ENCODE results near the gene PDZD11. TPM values are rescaled to one million over a fixed set of nuclear protein-coding genes. Genes with fewer than 3 reads are reported as not detected.
"Not testable (repeated sequence)": the region's sequence is repeated elsewhere in the genome, so short reads cannot be mapped to it uniquely, and the experiment has no call there.

PDZD11 gene
- total RNA-seq, result 27.1 TPM
- polyA plus RNA-seq, result 41.8 TPM

- Histone ChIP-seq H3K4me1 (ENCODE audit: insufficient read depth) (no peaks in the 10 kb centered on the region), H3K36me3 (ENCODE audit: insufficient read depth) (peaks cover 5% of the 10 kb centered on the region), H3K4me3 (ENCODE audit: low read depth, low read length) (peak within 1 kb of the TSS; percentile 41), H3K27ac (ENCODE audit: low read depth) (peak within 1 kb of the TSS; percentile 67)
- under 1% methylated on average over 62 of the region's 62 CpGs for WGBS
- DNase-seq (ENCODE audit: extremely low spot score), result peak; percentile 54
Observed at GRCh38 chrX:70289793-70290770, at the start of gene PDZD11, which contains the start of gene KIF4A. Gene PDZD11, minus strand, starts transcription at chrX:70289927. Its CDS starts 586 bp downstream, at chrX:70289341. Gene KIF4A, plus strand, starts transcription at chrX:70290104. Its CDS starts 355 bp downstream, at chrX:70290459.

GRCh38 chrX:70338290-70338689 lies 48.6 kb upstream of the PDZD11 start:
- Histone ChIP-seq H3K36me3 (ENCODE audit: insufficient read depth) (no peaks in the 10 kb centered on the region), H3K4me3 (ENCODE audit: low read depth, low read length) (no peak overlapping the region), H3K4me1 (ENCODE audit: insufficient read depth) (no peaks in the 10 kb centered on the region), H3K27ac (ENCODE audit: low read depth) (no peak overlapping the region)
- WGBS, result 92% methylated on average over 4 of the region's 4 CpGs
- DNase-seq (ENCODE audit: extremely low spot score), result no peak

- no peak for DNase-seq (ENCODE audit: extremely low spot score)
- Histone ChIP-seq H3K4me3 (ENCODE audit: low read depth, low read length) (no peak overlapping the region), H3K4me1 (ENCODE audit: insufficient read depth) (no peaks in the 10 kb centered on the region), H3K36me3 (ENCODE audit: insufficient read depth) (no peaks in the 10 kb centered on the region), H3K27ac (ENCODE audit: low read depth) (no peak overlapping the region)
Observed at GRCh38 chrX:70336767-70337166, 47.0 kb upstream of the PDZD11 start.

- DNase-seq (ENCODE audit: extremely low spot score), result no peak
- WGBS, result 96% methylated on average over 1 of the region's 1 CpG
- no peaks in the 10 kb centered on the region for H3K4me1 ChIP-seq (ENCODE audit: insufficient read depth)
- H3K36me3 ChIP-seq (ENCODE audit: insufficient read depth), result no peaks in the 10 kb centered on the region
- H3K4me3 ChIP-seq (ENCODE audit: low read depth, low read length), result no peak overlapping the region
- no peak overlapping the region for H3K27ac ChIP-seq (ENCODE audit: low read depth)
Observed at GRCh38 chrX:70332600-70332999, 42.9 kb upstream of the PDZD11 start.

- Histone ChIP-seq H3K4me3 (ENCODE audit: low read depth, low read length) (no peak overlapping the region), H3K27ac (ENCODE audit: low read depth) (no peak overlapping the region), H3K4me1 (ENCODE audit: insufficient read depth) (no peaks in the 10 kb centered on the region), H3K36me3 (ENCODE audit: insufficient read depth) (no peaks in the 10 kb centered on the region)
- WGBS, result 77% methylated on average over 1 of the region's 1 CpG
- no peak for DNase-seq (ENCODE audit: extremely low spot score)
Observed at GRCh38 chrX:70331161-70331560, 41.4 kb upstream of the PDZD11 start.

GRCh38 chrX:70324326-70324725 lies 34.6 kb upstream of the PDZD11 start:
- no peaks in the 10 kb centered on the region for H3K36me3 ChIP-seq (ENCODE audit: insufficient read depth)
- no peak for DNase-seq (ENCODE audit: extremely low spot score)
- 92% methylated on average over 2 of the region's 2 CpGs for WGBS

GRCh38 chrX:70323628-70324027 lies 33.9 kb upstream of the PDZD11 start:
- not testable (repeated sequence) for H3K27ac ChIP-seq (ENCODE audit: low read depth); H3K4me3 ChIP-seq (ENCODE audit: low read depth, low read length); H3K36me3 ChIP-seq (ENCODE audit: insufficient read depth); H3K4me1 ChIP-seq (ENCODE audit: insufficient read depth); DNase-seq (ENCODE audit: extremely low spot score)
- 96% methylated on average over 6 of the region's 6 CpGs for WGBS

More at GRCh38 chrX:70324326-70324725, 34.6 kb upstream of the PDZD11 start:
- H3K4me3 ChIP-seq (ENCODE audit: low read depth, low read length), result no peak overlapping the region
- H3K27ac ChIP-seq (ENCODE audit: low read depth), result no peak overlapping the region
- no peaks in the 10 kb centered on the region for H3K4me1 ChIP-seq (ENCODE audit: insufficient read depth)

GRCh38 chrX:70322784-70323183 lies 33.1 kb upstream of the PDZD11 start:
- no peak for DNase-seq (ENCODE audit: extremely low spot score)

GRCh38 chrX:70313503-70313902 lies 23.8 kb upstream of the PDZD11 start:
- Histone ChIP-seq H3K4me1 (ENCODE audit: insufficient read depth) (no peaks in the 10 kb centered on the region), H3K4me3 (ENCODE audit: low read depth, low read length) (no peak overlapping the region), H3K27ac (ENCODE audit: low read depth) (no peak overlapping the region), H3K36me3 (ENCODE audit: insufficient read depth) (no peaks in the 10 kb centered on the region)
- no peak for DNase-seq (ENCODE audit: extremely low spot score)
- 85% methylated on average over 1 of the region's 1 CpG for whole genome bisulfite sequencing

More at GRCh38 chrX:70322784-70323183, 33.1 kb upstream of the PDZD11 start:
- 95% methylated on average over 4 of the region's 4 CpGs for WGBS
- Histone ChIP-seq H3K36me3 (ENCODE audit: insufficient read depth) (no peaks in the 10 kb centered on the region), H3K4me1 (ENCODE audit: insufficient read depth) (no peaks in the 10 kb centered on the region), H3K27ac (ENCODE audit: low read depth) (no peak overlapping the region), H3K4me3 (ENCODE audit: low read depth, low read length) (no peak overlapping the region)

- Histone ChIP-seq H3K27ac (ENCODE audit: low read depth) (no peak overlapping the region), H3K4me1 (ENCODE audit: insufficient read depth) (no peaks in the 10 kb centered on the region), H3K4me3 (ENCODE audit: low read depth, low read length) (no peak overlapping the region), H3K36me3 (ENCODE audit: insufficient read depth) (no peaks in the 10 kb centered on the region)
- 45% methylated on average over 3 of the region's 3 CpGs for WGBS
- no peak for DNase-seq (ENCODE audit: extremely low spot score)
Observed at GRCh38 chrX:70301716-70302115, 12.0 kb upstream of the PDZD11 start.

- WGBS, result 95% methylated on average over 5 of the region's 5 CpGs
- H3K27ac ChIP-seq (ENCODE audit: low read depth), result no peak overlapping the region
- DNase-seq (ENCODE audit: extremely low spot score), result no peak
- no peaks in the 10 kb centered on the region for H3K36me3 ChIP-seq (ENCODE audit: insufficient read depth)
- no peaks in the 10 kb centered on the region for H3K4me1 ChIP-seq (ENCODE audit: insufficient read depth)
- H3K4me3 ChIP-seq (ENCODE audit: low read depth, low read length), result no peak overlapping the region
Observed at GRCh38 chrX:70293621-70294020, 3.9 kb upstream of the PDZD11 start.

GRCh38 chrX:70292788-70293187 lies 3.1 kb upstream of the PDZD11 start:
- Histone ChIP-seq H3K4me3 (ENCODE audit: low read depth, low read length) (no peak overlapping the region), H3K4me1 (ENCODE audit: insufficient read depth) (no peaks in the 10 kb centered on the region), H3K27ac (ENCODE audit: low read depth) (no peak overlapping the region), H3K36me3 (ENCODE audit: insufficient read depth) (no peaks in the 10 kb centered on the region)
- whole genome bisulfite sequencing, result 0% methylated on average over 1 of the region's 1 CpG
- no peak for DNase-seq (ENCODE audit: extremely low spot score)

- no peak for DNase-seq (ENCODE audit: extremely low spot score)
- Histone ChIP-seq H3K36me3 (ENCODE audit: insufficient read depth) (peaks cover 5% of the 10 kb centered on the region), H3K4me3 (ENCODE audit: low read depth, low read length) (peak overlapping the region; percentile 41), H3K27ac (ENCODE audit: low read depth) (peak overlapping the region; percentile 67), H3K4me1 (ENCODE audit: insufficient read depth) (no peaks in the 10 kb centered on the region)
- 27% methylated on average over 11 of the region's 11 CpGs for WGBS
Observed at GRCh38 chrX:70289168-70289792, 447 bp downstream of the PDZD11 start.

GRCh38 chrX:70281951-70282350 lies 7.8 kb downstream of the PDZD11 start, which contains the start of gene RAB41:
Gene RAB41, plus strand, starts transcription at chrX:70282172. Its CDS starts 46 bp downstream, at chrX:70282218.
- Histone ChIP-seq H3K4me1 (ENCODE audit: insufficient read depth) (no peaks in the 10 kb centered on the region), H3K4me3 (ENCODE audit: low read depth, low read length) (no peak within 1 kb of the TSS), H3K36me3 (ENCODE audit: insufficient read depth) (peaks cover 5% of the 10 kb centered on the region), H3K27ac (ENCODE audit: low read depth) (no peak within 1 kb of the TSS)
- no peak for DNase-seq (ENCODE audit: extremely low spot score)
- WGBS, result 96% methylated on average over 21 of the region's 21 CpGs
